H1 (cell line): Measurements from ENCODE around the gene PFDN1. TPM values are rescaled to one million over a fixed set of nuclear protein-coding genes. Genes with fewer than 3 reads are reported as not detected.

Source experiments
- CTCF ChIA-PET: fragments of 300-600 bp; sonication (Branson Sonifier 250); formaldehyde crosslinking; loops from one replicate; lab custom pipeline; 2021; ENCODE audit not compliant: partially characterized antibody; lab: Charles Lee
- POLR2A ChIA-PET: fragments of 300-600 bp; sonication (Branson Sonifier 250); formaldehyde crosslinking; loops from one replicate; lab custom pipeline; 2021; ENCODE audit warnings: inconsistent platforms; ENCODE audit not compliant: partially characterized antibody; lab: Charles Lee
- DNase-seq, 2 experiments: peaks; one replicate each; pipeline versions ENCODE4 v3.0.0 to v3.0.0-alpha.2; 2010 to 2022; ENCODE audit warnings: low spot score in 2 of 2, low read depth in 1 of 2, mixed read lengths in 1 of 2
- FAIRE-seq: peaks from 2 replicates; lab custom pipeline; 2011; peaks lifted over from hg19 to GRCh38; lab: Jason Lieb, UNC
- H2AFZ ChIP-seq: 2 replicates; pipeline ENCODE4 v1.8.1; 2012; ENCODE audit warnings: low read length, inconsistent platforms
- H2AK5ac ChIP-seq: 2 replicates; pipeline ENCODE4 v1.6.1; 2013; ENCODE audit warnings: low read depth, low read length
- H2BK120ac ChIP-seq: replicated peaks from 2 replicates; pipeline ENCODE3; 2013; ENCODE audit warnings: low read depth, low read length, inconsistent platforms
- H2BK12ac ChIP-seq: 2 replicates; pipeline ENCODE4 v1.6.1; 2013; ENCODE audit warnings: low read depth, low read length
- H2BK15ac ChIP-seq: 2 replicates; pipeline ENCODE4 v1.6.1; 2013; ENCODE audit warnings: low read length
- H2BK20ac ChIP-seq: 2 replicates; pipeline ENCODE4 v1.6.1; 2013; ENCODE audit warnings: low read length
- H2BK5ac ChIP-seq: 2 replicates; pipeline ENCODE4 v1.6.1; 2013; ENCODE audit warnings: low read depth, low read length
- H3K14ac ChIP-seq: 2 replicates; pipeline ENCODE4 v1.6.1; 2013; ENCODE audit warnings: inconsistent platforms; ENCODE audit not compliant: insufficient read length
- H3K18ac ChIP-seq: 2 replicates; pipeline ENCODE4 v1.6.1; 2013; ENCODE audit warnings: low read length; ENCODE audit errors: extremely low read depth
- H3K23ac ChIP-seq: 2 replicates; pipeline ENCODE4 v1.6.1; 2013; ENCODE audit warnings: inconsistent platforms; ENCODE audit not compliant: insufficient read length
- H3K23me2 ChIP-seq: 2 replicates; pipeline ENCODE4 v1.6.1; 2013; ENCODE audit warnings: low read depth, low read length
- H3K27ac ChIP-seq: 2 replicates; pipeline ENCODE4 v1.6.1; 2011; ENCODE audit warnings: low read depth, low read length, inconsistent platforms
- H3K27me3 ChIP-seq, 4 experiments: replicated peaks in 1 of 4; 1 replicate in 1 of 4; 2 replicates in 3 of 4; pipeline versions ENCODE4 v1.6.1 to v1.8.1; 2011 to 2013; ENCODE audit warnings: low read length in 3 of 4, mild to moderate bottlenecking in 3 of 4, inconsistent platforms in 2 of 4, mixed read lengths in 2 of 4, moderate library complexity in 1 of 4; ENCODE audit not compliant: control insufficient read depth in 3 of 4, insufficient read depth in 3 of 4; ENCODE audit errors: extremely low read depth in 1 of 4
- H3K36me3 ChIP-seq, 4 experiments: 2 replicates each; pipeline versions ENCODE4 v1.6.1 to v1.8.1; 2011 to 2013; ENCODE audit warnings: mild to moderate bottlenecking in 4 of 4, low read length in 3 of 4, moderate library complexity in 2 of 4, control low read depth in 1 of 4, inconsistent platforms in 1 of 4; ENCODE audit not compliant: insufficient read depth in 4 of 4, control insufficient read depth in 2 of 4
- H3K4ac ChIP-seq: replicated peaks from 2 replicates; pipeline ENCODE3; 2013; ENCODE audit warnings: low read length, low read depth, mixed read lengths, inconsistent platforms; ENCODE audit not compliant: insufficient read length
- H3K4me1 ChIP-seq, 4 experiments: replicated peaks in 1 of 4; 1 replicate in 1 of 4; 2 replicates in 3 of 4; pipeline versions ENCODE4 v1.6.1 to v1.8.1; 2011 to 2013; ENCODE audit warnings: low read length in 3 of 4, inconsistent platforms in 2 of 4, mixed read lengths in 1 of 4; ENCODE audit not compliant: insufficient read depth in 4 of 4, control insufficient read depth in 3 of 4
- H3K4me2 ChIP-seq, 2 experiments: 2 replicates each; pipeline versions ENCODE4 v1.6.1 to v1.8.1; 2011 to 2013; ENCODE audit warnings: low read depth in 2 of 2, low read length in 2 of 2, control low read depth in 1 of 2, inconsistent platforms in 1 of 2, mild to moderate bottlenecking in 1 of 2; ENCODE audit not compliant: insufficient read depth in 1 of 2
- H3K4me3 ChIP-seq, 4 experiments: fragments of 200-600, 300-600 bp in 1 of 4; sonication (generic), shearing (Covaris generic), sonication (Bioruptor Twin) in 1 of 4; 2 replicates each; pipeline versions ENCODE4 v1.5.1 to v1.8.1; 2011 to 2016; ENCODE audit warnings: low read length in 4 of 4, low read depth in 3 of 4, control low read depth in 2 of 4, inconsistent platforms in 2 of 4, mild to moderate bottlenecking in 2 of 4, mixed read lengths in 1 of 4, moderate library complexity in 1 of 4; ENCODE audit not compliant: insufficient read depth in 2 of 4; ENCODE audit errors: extremely low read depth in 1 of 4
- H3K56ac ChIP-seq: replicated peaks from 2 replicates; pipeline ENCODE3; 2013; ENCODE audit warnings: low read depth, mild to moderate bottlenecking, mixed read lengths, low read length, inconsistent platforms; ENCODE audit not compliant: insufficient read length
- H3K79me1 ChIP-seq: 2 replicates; pipeline ENCODE4 v1.6.1; 2013; ENCODE audit warnings: low read depth, low read length, control low read depth
- H3K79me2 ChIP-seq, 2 experiments: 2 replicates each; pipeline versions ENCODE4 v1.6.1 to v1.8.1; 2012 to 2013; ENCODE audit warnings: low read length in 2 of 2, mild to moderate bottlenecking in 2 of 2, inconsistent platforms in 1 of 2; ENCODE audit not compliant: insufficient read depth in 2 of 2, control insufficient read depth in 1 of 2
- H3K9ac ChIP-seq, 4 experiments: replicated peaks in 1 of 4; 1 replicate in 1 of 4; 2 replicates in 3 of 4; pipeline versions ENCODE4 v1.6.1 to v1.8.1; 2011 to 2013; ENCODE audit warnings: low read depth in 3 of 4, low read length in 3 of 4, control low read depth in 2 of 4, mild to moderate bottlenecking in 2 of 4, moderate library complexity in 2 of 4, inconsistent platforms in 1 of 4; ENCODE audit errors: extremely low read depth in 1 of 4
- H3K9me3 ChIP-seq, 2 experiments: 2 replicates each; pipeline versions ENCODE4 v1.6.1 to v1.8.1; 2012 to 2013; ENCODE audit warnings: mild to moderate bottlenecking in 2 of 2, moderate library complexity in 2 of 2, control low read depth in 1 of 2, inconsistent platforms in 1 of 2, low read depth in 1 of 2, low read length in 1 of 2, mixed read lengths in 1 of 2; ENCODE audit not compliant: insufficient read depth in 2 of 2
- H4K20me1 ChIP-seq, 2 experiments: replicated peaks in 1 of 2; 2 replicates each; pipeline versions ENCODE3 to v1.8.1; 2011 to 2013; ENCODE audit warnings: inconsistent platforms in 2 of 2, low read length in 2 of 2, mild to moderate bottlenecking in 1 of 2; ENCODE audit not compliant: insufficient read depth in 2 of 2, control insufficient read depth in 1 of 2
- H4K5ac ChIP-seq: 2 replicates; pipeline ENCODE4 v1.6.1; 2013; ENCODE audit warnings: low read length, low read depth, mixed read lengths, inconsistent platforms; ENCODE audit not compliant: insufficient read length
- H4K8ac ChIP-seq: 2 replicates; pipeline ENCODE4 v1.8.0; 2013; ENCODE audit warnings: mild to moderate bottlenecking, moderate library complexity, low read length, inconsistent platforms; ENCODE audit not compliant: insufficient read depth; ENCODE audit errors: extremely low read depth
- H4K91ac ChIP-seq: replicated peaks from 2 replicates; pipeline ENCODE3; 2013; ENCODE audit warnings: low read length, mixed read lengths, inconsistent platforms; ENCODE audit not compliant: insufficient read length
- BACH1 ChIP-seq: IDR thresholded peaks from 2 replicates; pipeline ENCODE4 v1.6.1; 2012; ENCODE audit warnings: low read length, improper control_type of control experiment
- BCL11A ChIP-seq, 2 experiments: IDR thresholded peaks; one replicate each; pipeline ENCODE4 v1.6.1; 2011; ENCODE audit warnings: low read depth in 2 of 2, low read length in 2 of 2, mild to moderate bottlenecking in 2 of 2
- CHD1 ChIP-seq: IDR thresholded peaks from 2 replicates; pipeline ENCODE4 v1.6.1; 2012; ENCODE audit warnings: low read depth, low read length, improper control_type of control experiment
- CHD2 ChIP-seq: IDR thresholded peaks from 2 replicates; pipeline ENCODE4 v1.6.1; 2012; ENCODE audit warnings: low read length, improper control_type of control experiment
- FOSL1 ChIP-seq: IDR thresholded peaks from 2 replicates; pipeline ENCODE4 v1.6.1; 2011; ENCODE audit warnings: mild to moderate bottlenecking, low read depth, low read length, moderate library complexity; ENCODE audit not compliant: insufficient read depth
- GTF2F1 ChIP-seq: IDR thresholded peaks from 2 replicates; pipeline ENCODE4 v1.6.1; 2012; ENCODE audit warnings: low read depth, low read length, improper control_type of control experiment, borderline replicate concordance
- NRF1 ChIP-seq: IDR thresholded peaks from 2 replicates; pipeline ENCODE4 v1.6.1; 2011; ENCODE audit warnings: mild to moderate bottlenecking, low read depth, low read length, improper control_type of control experiment
- RAD21 ChIP-seq, 2 experiments: IDR thresholded peaks in 1 of 2; conservative IDR thresholded peaks in 1 of 2; 2 replicates each; pipeline ENCODE4 v1.6.1; 2011; ENCODE audit warnings: low read depth in 2 of 2, low read length in 2 of 2, improper control_type of control experiment in 1 of 2, inconsistent platforms in 1 of 2, mild to moderate bottlenecking in 1 of 2, moderate library complexity in 1 of 2
- RBBP5 ChIP-seq: IDR thresholded peaks from 2 replicates; pipeline ENCODE4 v1.7.1; 2012; ENCODE audit warnings: low read depth, mild to moderate bottlenecking, inconsistent platforms, low read length, moderate library complexity, borderline replicate concordance
- RXRA ChIP-seq: IDR thresholded peaks from 2 replicates; pipeline ENCODE4 v1.6.1; 2011; ENCODE audit warnings: low read depth, mild to moderate bottlenecking, low read length, moderate library complexity; ENCODE audit not compliant: insufficient read depth
- SIRT6 ChIP-seq: IDR thresholded peaks from one replicate; pipeline ENCODE4 v1.7.1; 2012; ENCODE audit warnings: low read length, inconsistent platforms
- SP4 ChIP-seq: IDR thresholded peaks from 2 replicates; pipeline ENCODE4 v1.6.1; 2012; ENCODE audit warnings: low read length, inconsistent platforms
- TEAD4 ChIP-seq: IDR thresholded peaks from 2 replicates; pipeline ENCODE4 v1.6.1; 2012; ENCODE audit warnings: low read depth, low read length, inconsistent platforms, mixed read lengths
- WGBS, 2 experiments: shearing (Covaris generic) in 1 of 2; methylation state at CpG; one replicate each; pipeline versions ENCODE4 v1.1.6 to v1.1.7; 2013 to 2015; ENCODE audit warnings: low lambda C conversion rate in 2 of 2, mixed read lengths in 2 of 2, inconsistent platforms in 1 of 2, low coverage in 1 of 2, missing lambda C conversion rate in 1 of 2; ENCODE audit not compliant: insufficient replicate concordance in 2 of 2, insufficient coverage in 1 of 2, insufficient read length in 1 of 2; ENCODE audit errors: extremely low coverage in 1 of 2, missing lambda C conversion rate in 1 of 2; 5-methylcytosine and 5-hydroxymethylcytosine counted together
- polyA plus RNA-seq, 7 experiments: library from polyadenylated mRNA; depleted of rRNA in 3 of 7; stranded (reverse) in 5 of 7; unstranded in 2 of 7; fragments of >200 nt in 5 of 7; fragments of 200-250 nt in 2 of 7; gene quantifications; 1 replicate in 5 of 7; 2 replicates in 1 of 7; 4 replicates in 1 of 7; pipeline versions ENCODE4 v1.2.1 to v1.2.3, GENCODE V29; 2011 to 2013; ENCODE audit warnings: missing spikeins in 2 of 7, mixed read lengths in 2 of 7
- total RNA-seq: library from RNA; stranded (reverse); fragmentation: NEBNext Ultra II Directional; extraction: Animal tissue kit (Norgen Biotek cat#: 25700); gene quantifications from 2 replicates; pipeline ENCODE4 v1.2.1, GENCODE V29; 2021

Gene PFDN1
- total and polyA plus RNA-seq, 2 of the 8 experiments (the other 6 are each of a cell fraction or from before 2014, with no cell fraction given): 53.0 to 89.6 TPM

DNA sequence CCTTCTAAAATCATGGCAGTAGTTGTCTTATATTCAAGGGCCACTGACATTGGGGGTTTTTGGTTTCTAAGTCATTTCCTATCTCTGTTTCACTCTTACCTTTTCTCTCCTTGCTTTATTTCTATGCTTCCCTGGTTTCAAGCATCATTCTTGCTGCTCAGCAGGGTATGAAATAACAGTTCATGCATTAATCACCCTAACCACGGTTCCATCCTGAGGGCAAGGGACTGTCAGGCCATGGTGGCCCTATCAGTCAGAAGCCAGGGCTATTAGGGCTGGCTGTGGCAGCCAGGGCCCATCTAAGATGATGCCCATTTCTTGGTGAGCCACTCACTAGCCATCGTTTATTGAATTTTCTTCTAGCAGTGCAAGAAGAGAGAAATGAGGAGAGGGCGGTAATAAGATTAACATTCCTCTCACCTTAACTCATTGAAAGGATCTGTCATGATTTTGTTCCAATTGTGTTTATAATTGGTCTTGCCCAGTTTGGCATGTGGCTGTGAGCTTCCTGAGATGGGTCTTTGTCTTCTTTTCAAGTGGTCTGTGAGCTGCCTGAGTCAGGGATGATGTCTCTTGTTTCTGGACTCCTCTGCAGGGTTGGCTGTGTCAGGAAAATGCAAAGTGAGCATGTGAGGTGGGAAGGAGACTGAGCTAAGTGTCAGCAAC, 82.7 kb downstream of the PFDN1 start:
- no peaks in the 10 kb centered on the region for H3K79me2 ChIP-seq
- no peak overlapping the region for H3K14ac ChIP-seq
- H3K36me3 ChIP-seq: no peaks in the 10 kb centered on the region
- no peak overlapping the region for H2BK5ac ChIP-seq
- H3K4ac ChIP-seq: no peak overlapping the region
- no peak overlapping the region for H3K18ac ChIP-seq
- H4K5ac ChIP-seq: no peak overlapping the region
- peaks cover 0 to 4% (median 0%) of the 10 kb centered on the region in 4 experiments; a peak in 1 of 7 replicates for H3K4me1 ChIP-seq
- H4K8ac ChIP-seq: no peak overlapping the region
- FAIRE-seq: no peak
- DNase-seq: no peak
- H4K91ac ChIP-seq: no peak overlapping the region
- H2BK12ac ChIP-seq: no peak overlapping the region
- H2AFZ ChIP-seq: no peak overlapping the region
- H3K4me3 ChIP-seq: no peak overlapping the region
- H3K79me1 ChIP-seq: no peaks in the 10 kb centered on the region
- H2BK120ac ChIP-seq: no peak overlapping the region
- no peak overlapping the region for H3K56ac ChIP-seq
- no peak overlapping the region for H2BK20ac ChIP-seq
- peak overlapping the region; percentile 18; the same call in 1 of the 2 replicates for H2BK15ac ChIP-seq
- H3K9ac ChIP-seq: no peak overlapping the region
- no peaks in the 10 kb centered on the region for H4K20me1 ChIP-seq
- no peak overlapping the region for H3K23ac ChIP-seq
- no peak overlapping the region for H2AK5ac ChIP-seq
- H3K23me2 ChIP-seq: no peaks in the 10 kb centered on the region
- no peak overlapping the region for H3K4me2 ChIP-seq
- WGBS, 2 experiments: 87% methylated on average over 3 of the region's 3 CpGs; no CpG with 5 or more reads in 1 of the 2 experiments
- TF ChIP-seq SP4 (no peak), TEAD4 (no peak), RXRA (no peak), CHD1 (no peak), BACH1 (no peak), BCL11A (IDR thresholded peaks at IDR 0.05; ENCODE audit: low read depth in 2 of 2, low read length in 2 of 2) (no peak), FOSL1 (no peak), RBBP5 (no peak), SIRT6 (no peak), GTF2F1 (no peak), RAD21 (IDR thresholded peaks at IDR 0.05 in 1 of 2, conservative IDR thresholded peaks at IDR 0.05 in 1 of 2; ENCODE audit: low read depth in 2 of 2, low read length in 2 of 2) (no peak), NRF1 (no peak), CHD2 (no peak)
- CTCF ChIA-PET: interaction anchor here (0.6 to 6.0 kb wide), 7 partner anchors 9 to 139 kb away, joined by 3 to 55 read pairs (median 5); no protein-coding TSS in a partner anchor
- POLR2A ChIA-PET: interaction anchor here (0.6 kb wide), 1 partner anchor 359 kb away, joined by 3 read pairs; no protein-coding TSS in a partner anchor
- no peak overlapping the region for H3K27ac ChIP-seq
- H3K9me3 ChIP-seq: no peaks in the 10 kb centered on the region
- H3K27me3 ChIP-seq: no peaks in the 10 kb centered on the region
